Activated naive CD8-positive, alpha-beta T cell treated with anti-CD3 and anti-CD28 coated beads for 36 hours (primary cell): ENCODE data around the gene DNAH8. TPM values are rescaled to one million over a fixed set of nuclear protein-coding genes. Genes with fewer than 3 reads are reported as not detected.
"Not testable (repeated sequence)": the region's sequence is repeated elsewhere in the genome, so short reads cannot be mapped to it uniquely, and the experiment has no call there.

ENCODE experiments used
- DNase-seq: peaks from one replicate; pipeline ENCODE4 v3.0.0; 2021
- H3K27ac Mint-ChIP-seq: one replicate; pipeline ENCODE4 v1.8.0; 2022; ENCODE audit warnings: mild to moderate bottlenecking, moderate library complexity, mixed read lengths
- H3K27me3 Mint-ChIP-seq: one replicate; pipeline ENCODE4 v1.8.0; 2022; ENCODE audit warnings: mild to moderate bottlenecking, mixed read lengths
- H3K36me3 Mint-ChIP-seq: one replicate; pipeline ENCODE4 v1.8.0; 2021; ENCODE audit warnings: mild to moderate bottlenecking, mixed read lengths
- H3K4me1 Mint-ChIP-seq: one replicate; pipeline ENCODE4 v1.8.0; 2021; ENCODE audit warnings: mixed read lengths
- H3K4me3 Mint-ChIP-seq: one replicate; pipeline ENCODE4 v1.8.0; 2022; ENCODE audit warnings: mild to moderate bottlenecking, moderate library complexity, mixed read lengths
- H3K9me3 Mint-ChIP-seq: one replicate; pipeline ENCODE4 v1.8.0; 2022; ENCODE audit warnings: mixed read lengths
- total RNA-seq, 2 experiments: library from RNA; stranded (reverse); gene quantifications; one replicate each; pipeline ENCODE4 v1.2.3, GENCODE V29; 2021

Gene DNAH8
- total RNA-seq, 2 experiments from 2014 or later = 0.08 TPM; not detected in 1

- Mint-ChIP-seq H3K36me3 (peaks cover 15% of the 10 kb centered on the region), H3K27me3 (no peaks in the 10 kb centered on the region), H3K4me1 (peaks cover 23% of the 10 kb centered on the region), H3K27ac (no peak overlapping the region), H3K4me3 (no peak overlapping the region), H3K9me3 (peaks cover 1% of the 10 kb centered on the region)
- DNase-seq = no peak
Observed at GRCh38 chr6:38687549-38687948, 27.6 kb upstream of the DNAH8 start.

GRCh38 chr6:38688579-38689087, 26.5 kb upstream of the DNAH8 start:
- H3K27me3 Mint-ChIP-seq = no peaks in the 10 kb centered on the region
- H3K36me3 Mint-ChIP-seq = peaks cover 17% of the 10 kb centered on the region
- peaks cover 23% of the 10 kb centered on the region for H3K4me1 Mint-ChIP-seq
- no peak overlapping the region for H3K4me3 Mint-ChIP-seq
- H3K9me3 Mint-ChIP-seq = peaks cover 1% of the 10 kb centered on the region
- H3K27ac Mint-ChIP-seq = no peak overlapping the region
- DNase-seq = no peak

- Mint-ChIP-seq H3K36me3 (peaks cover 57% of the 10 kb centered on the region), H3K4me3 (no peak overlapping the region), H3K4me1 (peaks cover 11% of the 10 kb centered on the region), H3K27me3 (no peaks in the 10 kb centered on the region), H3K27ac (no peak overlapping the region), H3K9me3 (peaks cover 14% of the 10 kb centered on the region)
- DNase-seq = no peak
Observed at GRCh38 chr6:38695227-38695900, 19.7 kb upstream of the DNAH8 start.

- peaks cover 62% of the 10 kb centered on the region for H3K36me3 Mint-ChIP-seq
- peaks cover 17% of the 10 kb centered on the region for H3K9me3 Mint-ChIP-seq
- DNase-seq = no peak
- no peak overlapping the region for H3K27ac Mint-ChIP-seq
- no peak overlapping the region for H3K4me3 Mint-ChIP-seq
- no peaks in the 10 kb centered on the region for H3K27me3 Mint-ChIP-seq
- peaks cover 11% of the 10 kb centered on the region for H3K4me1 Mint-ChIP-seq
Observed at GRCh38 chr6:38695933-38696332, 19.2 kb upstream of the DNAH8 start.

GRCh38 chr6:38696345-38696744, 18.8 kb upstream of the DNAH8 start:
- Mint-ChIP-seq H3K36me3 (peaks cover 64% of the 10 kb centered on the region), H3K4me3 (no peak overlapping the region), H3K4me1 (peaks cover 11% of the 10 kb centered on the region), H3K9me3 (peaks cover 16% of the 10 kb centered on the region), H3K27ac (no peak overlapping the region), H3K27me3 (no peaks in the 10 kb centered on the region)
- no peak for DNase-seq

GRCh38 chr6:38697846-38698245, 17.3 kb upstream of the DNAH8 start:
- H3K36me3 Mint-ChIP-seq = peaks cover 75% of the 10 kb centered on the region
- no peaks in the 10 kb centered on the region for H3K27me3 Mint-ChIP-seq
- H3K4me1 Mint-ChIP-seq = peaks cover 16% of the 10 kb centered on the region
- DNase-seq = no peak
- H3K4me3 Mint-ChIP-seq = no peak overlapping the region
- H3K9me3 Mint-ChIP-seq = peaks cover 21% of the 10 kb centered on the region
- no peak overlapping the region for H3K27ac Mint-ChIP-seq

- not testable (repeated sequence) for H3K4me3 Mint-ChIP-seq, H3K27ac Mint-ChIP-seq
- H3K36me3 Mint-ChIP-seq = peaks cover 68% of the 10 kb centered on the region
Observed at GRCh38 chr6:38699702-38700101, 15.4 kb upstream of the DNAH8 start.

GRCh38 chr6:38701551-38701950, 13.6 kb upstream of the DNAH8 start:
- H3K4me3 Mint-ChIP-seq = peak overlapping the region; percentile 96
- H3K4me1 Mint-ChIP-seq = peaks cover 14% of the 10 kb centered on the region
- peak overlapping the region; percentile 12 for H3K27ac Mint-ChIP-seq
- H3K36me3 Mint-ChIP-seq = peaks cover 54% of the 10 kb centered on the region
- DNase-seq = no peak
- H3K27me3 Mint-ChIP-seq = peaks cover 13% of the 10 kb centered on the region
- peaks cover 19% of the 10 kb centered on the region for H3K9me3 Mint-ChIP-seq

More at GRCh38 chr6:38699702-38700101, 15.4 kb upstream of the DNAH8 start:
- Mint-ChIP-seq H3K9me3 (peaks cover 21% of the 10 kb centered on the region), H3K4me1 (peaks cover 16% of the 10 kb centered on the region)
- H3K27me3 Mint-ChIP-seq, DNase-seq: not testable (repeated sequence)

GRCh38 chr6:38702558-38703397, 12.3 kb upstream of the DNAH8 start, which contains the start of gene GLO1:
TSS of gene GLO1 (minus strand) at chr6:38703145. CDS start at chr6:38703054, 91 bp downstream.
- Mint-ChIP-seq H3K27ac (peak within 1 kb of the TSS; percentile 92), H3K9me3 (peaks cover 19% of the 10 kb centered on the region), H3K4me3 (peak within 1 kb of the TSS; percentile 96), H3K36me3 (peaks cover 44% of the 10 kb centered on the region), H3K27me3 (peaks cover 22% of the 10 kb centered on the region), H3K4me1 (peaks cover 11% of the 10 kb centered on the region)
- DNase-seq = peak; percentile 96

- Mint-ChIP-seq H3K4me3 (no peak overlapping the region), H3K9me3 (peaks cover 19% of the 10 kb centered on the region), H3K27ac (no peak overlapping the region)
Observed at GRCh38 chr6:38703949-38704590, 11.0 kb upstream of the DNAH8 start.

GRCh38 chr6:38705924-38706323, 9.2 kb upstream of the DNAH8 start:
- Mint-ChIP-seq H3K9me3 (peaks cover 6% of the 10 kb centered on the region), H3K4me1 (peaks cover 7% of the 10 kb centered on the region), H3K4me3 (no peak overlapping the region), H3K27me3 (peaks cover 44% of the 10 kb centered on the region), H3K36me3 (peaks cover 16% of the 10 kb centered on the region), H3K27ac (no peak overlapping the region)
- DNase-seq = no peak

More at GRCh38 chr6:38703949-38704590, 11.0 kb upstream of the DNAH8 start:
- H3K4me1 Mint-ChIP-seq = peaks cover 7% of the 10 kb centered on the region
- H3K36me3 Mint-ChIP-seq = peaks cover 33% of the 10 kb centered on the region
- no peak for DNase-seq
- peaks cover 32% of the 10 kb centered on the region for H3K27me3 Mint-ChIP-seq

- Mint-ChIP-seq H3K27ac (no peak overlapping the region), H3K4me3 (no peak overlapping the region), H3K27me3 (peaks cover 44% of the 10 kb centered on the region), H3K4me1 (peaks cover 3% of the 10 kb centered on the region), H3K9me3 (no peaks in the 10 kb centered on the region), H3K36me3 (no peaks in the 10 kb centered on the region)
- DNase-seq = no peak
Observed at GRCh38 chr6:38708496-38708895, 6.6 kb upstream of the DNAH8 start.

- no peaks in the 10 kb centered on the region for H3K9me3 Mint-ChIP-seq
- peaks cover 19% of the 10 kb centered on the region for H3K4me1 Mint-ChIP-seq
- H3K27me3 Mint-ChIP-seq = peaks cover 30% of the 10 kb centered on the region
- H3K4me3 Mint-ChIP-seq = no peak overlapping the region
- DNase-seq = peak; percentile 70
- peak overlapping the region; percentile 76 for H3K27ac Mint-ChIP-seq
- peaks cover 1% of the 10 kb centered on the region for H3K36me3 Mint-ChIP-seq
Observed at GRCh38 chr6:38713812-38714211, 1.3 kb upstream of the DNAH8 start.

- DNase-seq = no peak
- H3K27me3 Mint-ChIP-seq = peaks cover 31% of the 10 kb centered on the region
Observed at GRCh38 chr6:38714239-38715015, 684 bp upstream of the DNAH8 start.

More at GRCh38 chr6:38714239-38715015, 684 bp upstream of the DNAH8 start:
- Mint-ChIP-seq H3K36me3 (peaks cover 3% of the 10 kb centered on the region), H3K4me3 (peak overlapping the region; percentile 62), H3K9me3 (no peaks in the 10 kb centered on the region), H3K4me1 (peaks cover 18% of the 10 kb centered on the region), H3K27ac (peak overlapping the region; percentile 76)
